Stomach (tissue), 9 donors: ENCODE results near the gene TMEM247. TPM values are rescaled to one million over a fixed set of nuclear protein-coding genes. Genes with fewer than 3 reads are reported as not detected.

Source experiments
- DNase-seq, 2 donors: peaks; one replicate each; pipeline versions ENCODE4 v3.0.0 to v3.0.0-alpha.2; 2013 to 2019
- H3K27ac ChIP-seq, 5 donors: fragments of 200-600 bp in 4 of 5; sonication (generic) in 4 of 5; one replicate each; pipeline ENCODE4 v1.5.1; 2013 to 2019; ENCODE audit warnings: mild to moderate bottlenecking in 1 of 5, moderate library complexity in 1 of 5
- H3K27me3 ChIP-seq, 3 donors: fragments of 200-600 bp; sonication (generic); one replicate each; pipeline ENCODE4 v1.5.1; 2017 to 2019; ENCODE audit warnings: mixed run types in 1 of 3
- H3K36me3 ChIP-seq, 4 donors: fragments of 200-600 bp; sonication (generic); 1 replicate in 3 of 4; 2 replicates in 1 of 4; pipeline ENCODE4 v1.5.1; 2016 to 2019
- H3K4me1 ChIP-seq, 4 donors: fragments of 200-600 bp; sonication (generic); one replicate each; pipeline ENCODE4 v1.5.1; 2016 to 2019
- H3K4me3 ChIP-seq, 4 donors: fragments of 200-600 bp; sonication (generic) in 3 of 4; one replicate each; pipeline ENCODE4 v1.5.1; 2016 to 2019; ENCODE audit warnings: mild to moderate bottlenecking in 1 of 4
- H3K9me3 ChIP-seq, 4 donors: fragments of 200-600 bp; sonication (generic); one replicate each; pipeline ENCODE4 v1.5.1; 2016 to 2019
- EP300 ChIP-seq: sonication (generic); formaldehyde crosslinking; IDR thresholded peaks from one replicate; pipeline ENCODE4 v1.6.1; 2017; ENCODE audit warnings: antibody characterized with exemption
- POLR2A ChIP-seq, 4 donors: fragments of 450-650 bp; IDR thresholded peaks; one replicate each; pipeline ENCODE4 v1.6.1; 2016; ENCODE audit warnings: antibody characterized with exemption in 4 of 4, control low read depth in 2 of 4, mild to moderate bottlenecking in 1 of 4, moderate library complexity in 1 of 4
- POLR2AphosphoS5 ChIP-seq, 3 donors: sonication (generic); formaldehyde crosslinking; IDR thresholded peaks; one replicate each; pipeline ENCODE4 v1.6.1; 2016; ENCODE audit warnings: antibody characterized with exemption in 3 of 3
- WGBS, 5 donors: extraction: QIAGEN DNeasy Blood & Tissue Kit in 3 of 5; methylation state at CpG; one replicate each; pipeline versions ENCODE4 v1.1.5 to v1.1.7; 2013 to 2018; 5-methylcytosine and 5-hydroxymethylcytosine counted together
- intact Hi-C: fragments of 100-400 bp; cut with DNase I; formaldehyde crosslinking; loops from one replicate; pipeline ENCODE4 v1.15.1; 2023; ENCODE audit warnings: low total_unique reads
- polyA plus RNA-seq, 3 donors: library from polyadenylated mRNA; stranded (reverse); fragments of 200-250 nt; gene quantifications; one replicate each; pipeline ENCODE4 v1.2.3, GENCODE V29; 2013
- total RNA-seq, 5 donors: library from RNA; depleted of rRNA; stranded (reverse); fragments of >200 nt; gene quantifications; one replicate each; pipeline versions ENCODE4 v1.1.0 to v1.2.3, GENCODE V29; 2014 to 2016
- TF ChIP-seq, protein P1 (sequence below), 7 experiments: fragments of 450-650 bp in 4 of 7; fragments of 200-600 bp in 3 of 7; sonication (generic) in 3 of 7; IDR thresholded peaks; one replicate each; pipeline ENCODE4 v1.5.1; 2016 to 2019; ENCODE audit warnings: antibody characterized with exemption in 7 of 7, control low read depth in 2 of 7, mild to moderate bottlenecking in 1 of 7
- donor health status: healthy with polysubstance abuse.
- donor health status: Bipolar disorder and iron deficiency.
- donor health status: healthy.

TMEM247 gene
- total and polyA plus RNA-seq, 8 donors, result not detected

GRCh38 chr2:46448111-46448510 lies 31.3 kb upstream of the TMEM247 start:
- no peak for DNase-seq
- Histone ChIP-seq H3K4me1 (peaks cover 0 to 12% (median 4%) of the 10 kb centered on the region in 4 donors), H3K27ac (no peak overlapping the region), H3K9me3 (peaks cover 0 to 10% (median 4%) of the 10 kb centered on the region in 4 donors), H3K36me3 (no peaks in the 10 kb centered on the region), H3K4me3 (no peak overlapping the region), H3K27me3 (no peaks in the 10 kb centered on the region)
- WGBS, 5 donors, result 90 to 97% (median 94%) methylated on average over 6 of the region's 6 CpGs
- TF ChIP-seq EP300 (no peak), POLR2A (IDR thresholded peaks at IDR 0.05) (no peak), POLR2AphosphoS5 (IDR thresholded peaks at IDR 0.05) (no peak)
- TF ChIP-seq, protein P1, sequence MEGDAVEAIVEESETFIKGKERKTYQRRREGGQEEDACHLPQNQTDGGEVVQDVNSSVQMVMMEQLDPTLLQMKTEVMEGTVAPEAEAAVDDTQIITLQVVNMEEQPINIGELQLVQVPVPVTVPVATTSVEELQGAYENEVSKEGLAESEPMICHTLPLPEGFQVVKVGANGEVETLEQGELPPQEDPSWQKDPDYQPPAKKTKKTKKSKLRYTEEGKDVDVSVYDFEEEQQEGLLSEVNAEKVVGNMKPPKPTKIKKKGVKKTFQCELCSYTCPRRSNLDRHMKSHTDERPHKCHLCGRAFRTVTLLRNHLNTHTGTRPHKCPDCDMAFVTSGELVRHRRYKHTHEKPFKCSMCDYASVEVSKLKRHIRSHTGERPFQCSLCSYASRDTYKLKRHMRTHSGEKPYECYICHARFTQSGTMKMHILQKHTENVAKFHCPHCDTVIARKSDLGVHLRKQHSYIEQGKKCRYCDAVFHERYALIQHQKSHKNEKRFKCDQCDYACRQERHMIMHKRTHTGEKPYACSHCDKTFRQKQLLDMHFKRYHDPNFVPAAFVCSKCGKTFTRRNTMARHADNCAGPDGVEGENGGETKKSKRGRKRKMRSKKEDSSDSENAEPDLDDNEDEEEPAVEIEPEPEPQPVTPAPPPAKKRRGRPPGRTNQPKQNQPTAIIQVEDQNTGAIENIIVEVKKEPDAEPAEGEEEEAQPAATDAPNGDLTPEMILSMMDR (IDR thresholded peaks at IDR 0.05), result no peak
- intact Hi-C loops, result no loop called here

GRCh38 chr2:46448641-46449040 lies 30.7 kb upstream of the TMEM247 start:
- intact Hi-C loops, result no loop called here
- no peak for DNase-seq
- H3K27me3 ChIP-seq, result no peaks in the 10 kb centered on the region
- no peak overlapping the region for H3K4me3 ChIP-seq
- no peaks in the 10 kb centered on the region for H3K36me3 ChIP-seq
- H3K27ac ChIP-seq, result no peak overlapping the region
- TF ChIP-seq, protein P1 (IDR thresholded peaks at IDR 0.05), result no peak
- TF ChIP-seq POLR2A (IDR thresholded peaks at IDR 0.05), result no peak
- TF ChIP-seq EP300, result no peak
- no peak for TF ChIP-seq POLR2AphosphoS5 (IDR thresholded peaks at IDR 0.05)
- peaks cover 0 to 10% (median 4%) of the 10 kb centered on the region in 4 donors for H3K9me3 ChIP-seq
- H3K4me1 ChIP-seq, result peaks cover 0 to 12% (median 4%) of the 10 kb centered on the region in 4 donors

GRCh38 chr2:46449700-46450099 lies 29.7 kb upstream of the TMEM247 start:
- TF ChIP-seq POLR2A (IDR thresholded peaks at IDR 0.05), result no peak
- TF ChIP-seq, protein P1 (IDR thresholded peaks at IDR 0.05), result no peak
- no peak for TF ChIP-seq POLR2AphosphoS5 (IDR thresholded peaks at IDR 0.05)
- no peak for TF ChIP-seq EP300
- H3K27me3 ChIP-seq, result no peaks in the 10 kb centered on the region
- intact Hi-C loops, result loop anchor here (10.0 kb wide), 1 partner anchor 65 kb away; no protein-coding TSS in a partner anchor
- no peaks in the 10 kb centered on the region for H3K36me3 ChIP-seq
- peaks cover 0 to 10% (median 4%) of the 10 kb centered on the region in 4 donors for H3K9me3 ChIP-seq
- H3K4me3 ChIP-seq, result no peak overlapping the region
- peaks cover 0 to 12% (median 4%) of the 10 kb centered on the region in 4 donors for H3K4me1 ChIP-seq
- DNase-seq, result no peak
- H3K27ac ChIP-seq, result no peak overlapping the region

DNA sequence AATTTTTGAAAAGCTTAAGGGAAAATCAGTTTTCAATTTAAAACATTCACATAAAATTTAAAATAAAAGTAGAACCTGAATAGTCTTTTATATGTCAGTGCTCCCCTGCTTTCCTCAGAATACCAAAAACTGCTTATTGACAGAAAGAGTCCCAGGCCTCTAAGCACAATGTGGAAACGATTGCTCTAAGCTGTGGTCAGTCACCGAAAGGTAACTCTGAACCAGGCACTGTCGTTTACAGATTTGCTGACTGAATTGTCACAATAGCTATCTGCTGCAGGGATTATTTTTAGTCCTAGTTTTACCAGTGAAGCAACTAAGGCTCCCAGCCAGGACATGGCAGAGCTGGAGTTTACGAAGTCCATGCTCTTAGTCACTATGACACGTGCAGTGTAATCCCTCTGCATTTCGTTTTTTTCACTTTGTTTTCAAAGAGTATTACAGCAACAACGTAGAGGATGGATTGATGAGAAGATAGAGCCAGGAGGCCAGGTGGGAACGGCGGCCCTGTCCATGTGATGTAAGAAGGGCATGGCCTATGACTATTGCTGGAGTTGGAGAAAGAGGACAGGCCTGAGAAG lies 28.1 kb upstream of the TMEM247 start:
- WGBS, 5 donors, result 65 to 84% (median 78%) methylated on average over 9 of the region's 9 CpGs
- TF ChIP-seq POLR2A (IDR thresholded peaks at IDR 0.05), result no peak
- TF ChIP-seq, protein P1 (IDR thresholded peaks at IDR 0.05), result no peak
- peak in 1 of 3 donors; percentile 39 for TF ChIP-seq POLR2AphosphoS5 (IDR thresholded peaks at IDR 0.05)
- DNase-seq, result no peak
- intact Hi-C loops, result loop anchor here (10.0 kb wide), 1 partner anchor 66 kb away; no protein-coding TSS in a partner anchor
- H3K36me3 ChIP-seq, result no peaks in the 10 kb centered on the region
- no peaks in the 10 kb centered on the region for H3K9me3 ChIP-seq
- H3K4me3 ChIP-seq, result no peak overlapping the region
- H3K4me1 ChIP-seq, result peaks cover 0 to 12% (median 4%) of the 10 kb centered on the region in 4 donors
- no peaks in the 10 kb centered on the region for H3K27me3 ChIP-seq
- no peak overlapping the region for H3K27ac ChIP-seq
